SK-N-SH (cell line): ENCODE data around the gene RHBDL2.

Experiments
- CHD2 ChIP-seq: fragments of 150-350 bp; IDR thresholded peaks from 2 replicates; pipeline ENCODE4 v1.6.1; 2018; ENCODE audit warnings: low read length; ENCODE audit not compliant: partially characterized antibody
- CTCF ChIP-seq: fragments of 200-600 bp; sonication (generic); IDR thresholded peaks from 2 replicates; pipeline ENCODE4 v1.6.1; 2017; ENCODE audit warnings: antibody characterized with exemption, mild to moderate bottlenecking, moderate library complexity
- ELF1 ChIP-seq: IDR thresholded peaks from 2 replicates; pipeline ENCODE4 v1.4.0; 2012
- EP300 ChIP-seq, 2 experiments: IDR thresholded peaks; 2 replicates each; pipeline versions ENCODE4 v1.4.0 to v1.6.1; 2012; ENCODE audit warnings: borderline replicate concordance in 1 of 2, low read depth in 1 of 2, low read length in 1 of 2
- EZH2phosphoT487 ChIP-seq: fragments of 200-600 bp; sonication (generic); IDR thresholded peaks from 2 replicates; pipeline ENCODE4 v1.6.1; 2017; ENCODE audit warnings: low read depth, mixed run types, mild to moderate bottlenecking, antibody characterized with exemption, moderate library complexity, borderline replicate concordance
- FOXJ3 ChIP-seq: sonication (generic); formaldehyde crosslinking; IDR thresholded peaks from 2 replicates; pipeline ENCODE4 v1.5.1; 2020; ENCODE audit warnings: mild to moderate bottlenecking, missing genetic modification reagents
- FOXM1 ChIP-seq: IDR thresholded peaks from 2 replicates; pipeline ENCODE4 v1.4.0; 2012; ENCODE audit warnings: low read depth, mild to moderate bottlenecking
- POLR2AphosphoS5 ChIP-seq: IDR thresholded peaks from 2 replicates; pipeline ENCODE4 v1.6.1; 2012; ENCODE audit warnings: low read depth, low read length
- RXRA ChIP-seq: IDR thresholded peaks from 2 replicates; pipeline ENCODE4 v1.4.0; 2012; ENCODE audit warnings: low read depth, mild to moderate bottlenecking, borderline replicate concordance
- SMC3 ChIP-seq: IDR thresholded peaks from 2 replicates; pipeline ENCODE4 v1.6.1; 2012; ENCODE audit warnings: low read depth, low read length, improper control_type of control experiment
- TAF1 ChIP-seq: IDR thresholded peaks from 2 replicates; pipeline ENCODE4 v1.6.1; 2012; ENCODE audit warnings: low read depth, mild to moderate bottlenecking, low read length, moderate library complexity, borderline replicate concordance
- USF1 ChIP-seq: IDR thresholded peaks from 2 replicates; pipeline ENCODE4 v1.4.0; 2012; ENCODE audit warnings: low read depth, borderline replicate concordance
- TF ChIP-seq, protein P1 (sequence below): IDR thresholded peaks from 2 replicates; pipeline ENCODE4 v1.4.0; 2012; ENCODE audit warnings: low read depth, borderline replicate concordance
- TF ChIP-seq, protein P2 (sequence below): IDR thresholded peaks from 2 replicates; pipeline ENCODE4 v1.4.0; 2012; ENCODE audit warnings: low read depth

DNA sequence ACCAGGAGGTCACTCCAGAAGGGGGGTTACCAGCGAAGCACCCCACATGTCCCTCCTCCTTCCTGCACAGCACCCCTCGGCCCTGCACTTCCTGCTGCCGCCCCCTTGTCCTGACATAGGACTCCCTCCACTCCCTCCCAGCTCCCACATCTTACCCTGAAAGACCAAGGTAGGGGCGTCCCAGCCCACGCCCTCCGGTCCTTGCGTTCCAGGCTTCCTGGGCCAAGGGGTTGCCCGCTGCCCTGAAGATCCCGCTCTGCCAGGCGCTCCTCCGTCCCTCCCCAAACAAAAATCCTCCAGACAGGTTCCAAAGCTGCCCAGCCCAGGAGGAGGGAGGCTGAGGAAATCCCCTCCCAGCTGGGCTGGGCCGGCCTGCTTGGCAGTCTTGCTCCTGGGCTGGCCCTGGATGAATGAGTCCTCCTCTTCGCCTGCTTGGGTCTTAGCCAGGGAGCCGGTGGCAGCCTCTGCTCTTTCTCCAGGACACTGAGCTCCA lies at the start of gene RHBDL2:
- TF ChIP-seq FOXM1 (no peak), TAF1 (no peak), CTCF (no peak), FOXJ3 (CRISPR knock-in tag) (no peak), USF1 (no peak), POLR2AphosphoS5 (no peak), SMC3 (no peak), CHD2 (no peak), EP300 (IDR thresholded peaks at IDR 0.05; ENCODE audit: borderline replicate concordance in 1 of 2, low read depth in 1 of 2, low read length in 1 of 2) (no peak), ELF1 (no peak), RXRA (no peak), EZH2phosphoT487 (no peak)
- TF ChIP-seq, protein P1, sequence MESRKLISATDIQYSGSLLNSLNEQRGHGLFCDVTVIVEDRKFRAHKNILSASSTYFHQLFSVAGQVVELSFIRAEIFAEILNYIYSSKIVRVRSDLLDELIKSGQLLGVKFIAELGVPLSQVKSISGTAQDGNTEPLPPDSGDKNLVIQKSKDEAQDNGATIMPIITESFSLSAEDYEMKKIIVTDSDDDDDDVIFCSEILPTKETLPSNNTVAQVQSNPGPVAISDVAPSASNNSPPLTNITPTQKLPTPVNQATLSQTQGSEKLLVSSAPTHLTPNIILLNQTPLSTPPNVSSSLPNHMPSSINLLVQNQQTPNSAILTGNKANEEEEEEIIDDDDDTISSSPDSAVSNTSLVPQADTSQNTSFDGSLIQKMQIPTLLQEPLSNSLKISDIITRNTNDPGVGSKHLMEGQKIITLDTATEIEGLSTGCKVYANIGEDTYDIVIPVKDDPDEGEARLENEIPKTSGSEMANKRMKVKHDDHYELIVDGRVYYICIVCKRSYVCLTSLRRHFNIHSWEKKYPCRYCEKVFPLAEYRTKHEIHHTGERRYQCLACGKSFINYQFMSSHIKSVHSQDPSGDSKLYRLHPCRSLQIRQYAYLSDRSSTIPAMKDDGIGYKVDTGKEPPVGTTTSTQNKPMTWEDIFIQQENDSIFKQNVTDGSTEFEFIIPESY = no peak
- TF ChIP-seq, protein P2, sequence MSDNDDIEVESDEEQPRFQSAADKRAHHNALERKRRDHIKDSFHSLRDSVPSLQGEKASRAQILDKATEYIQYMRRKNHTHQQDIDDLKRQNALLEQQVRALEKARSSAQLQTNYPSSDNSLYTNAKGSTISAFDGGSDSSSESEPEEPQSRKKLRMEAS = no peak
